HG03280 (cell line): ENCODE data around the gene FLOT2.
"Not testable (repeated sequence)": the region's sequence is repeated elsewhere in the genome, so short reads cannot be mapped to it uniquely, and the experiment has no call there.

Source experiments
- ATAC-seq: cut with Tn5 transposase; IDR thresholded peaks from one replicate; pipeline ENCODE4 v1.9.1; 2021; ENCODE audit warnings: mild to moderate bottlenecking, moderate library complexity; ENCODE audit not compliant: unreplicated experiment

FLOT2 gene, protein sequence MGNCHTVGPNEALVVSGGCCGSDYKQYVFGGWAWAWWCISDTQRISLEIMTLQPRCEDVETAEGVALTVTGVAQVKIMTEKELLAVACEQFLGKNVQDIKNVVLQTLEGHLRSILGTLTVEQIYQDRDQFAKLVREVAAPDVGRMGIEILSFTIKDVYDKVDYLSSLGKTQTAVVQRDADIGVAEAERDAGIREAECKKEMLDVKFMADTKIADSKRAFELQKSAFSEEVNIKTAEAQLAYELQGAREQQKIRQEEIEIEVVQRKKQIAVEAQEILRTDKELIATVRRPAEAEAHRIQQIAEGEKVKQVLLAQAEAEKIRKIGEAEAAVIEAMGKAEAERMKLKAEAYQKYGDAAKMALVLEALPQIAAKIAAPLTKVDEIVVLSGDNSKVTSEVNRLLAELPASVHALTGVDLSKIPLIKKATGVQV

DNA sequence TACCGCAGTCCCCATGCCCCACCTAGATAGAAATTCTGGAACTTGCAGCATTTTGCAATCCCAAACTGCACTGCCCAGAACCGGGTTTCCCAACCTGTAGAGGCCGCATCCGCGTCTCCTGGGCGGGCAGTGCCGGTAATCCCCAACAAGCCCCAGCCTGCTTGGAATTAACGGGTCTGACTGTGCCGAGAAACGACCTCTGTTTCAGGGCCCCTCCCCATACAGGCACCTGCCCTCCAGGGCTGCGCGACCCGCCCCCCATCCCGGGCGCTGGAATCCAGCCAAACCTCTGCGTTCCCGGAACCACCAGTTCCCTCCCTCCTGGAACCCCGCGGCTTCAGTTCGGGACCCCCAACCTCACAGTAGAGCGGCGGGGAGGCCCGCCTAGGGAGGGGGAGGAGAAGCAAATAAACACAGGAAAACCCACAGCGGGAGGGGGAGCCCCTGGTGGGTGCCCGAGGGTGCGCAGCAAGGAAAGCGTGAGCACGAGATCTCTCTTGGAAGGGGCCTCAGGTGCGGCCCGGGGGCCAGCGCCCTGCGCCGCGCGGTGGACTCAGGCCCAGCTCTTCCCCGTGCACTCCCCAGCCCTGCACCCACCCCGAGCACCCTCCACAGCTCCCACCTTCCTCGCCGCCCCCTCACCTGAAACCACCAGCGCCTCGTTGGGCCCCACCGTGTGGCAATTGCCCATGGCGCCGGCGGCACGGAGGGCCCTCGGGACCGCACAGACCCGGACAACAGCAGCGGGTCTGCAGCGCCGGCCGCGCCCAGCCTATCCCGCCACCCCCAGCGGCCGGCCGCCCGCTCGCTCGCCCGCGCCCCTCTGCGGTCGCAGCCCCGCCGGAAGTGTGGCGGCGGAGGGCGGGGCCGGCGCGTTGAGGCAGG, at the start of gene FLOT2:
Gene FLOT2 (minus strand): TSS at position 850 of the 885 bp plus-strand sequence. CDS start 159 bp downstream, at position 691.
- no peak for ATAC-seq

GRCh38 chr17:28946239-28946638, 48.7 kb upstream of the FLOT2 start:
- no peak for ATAC-seq

DNA sequence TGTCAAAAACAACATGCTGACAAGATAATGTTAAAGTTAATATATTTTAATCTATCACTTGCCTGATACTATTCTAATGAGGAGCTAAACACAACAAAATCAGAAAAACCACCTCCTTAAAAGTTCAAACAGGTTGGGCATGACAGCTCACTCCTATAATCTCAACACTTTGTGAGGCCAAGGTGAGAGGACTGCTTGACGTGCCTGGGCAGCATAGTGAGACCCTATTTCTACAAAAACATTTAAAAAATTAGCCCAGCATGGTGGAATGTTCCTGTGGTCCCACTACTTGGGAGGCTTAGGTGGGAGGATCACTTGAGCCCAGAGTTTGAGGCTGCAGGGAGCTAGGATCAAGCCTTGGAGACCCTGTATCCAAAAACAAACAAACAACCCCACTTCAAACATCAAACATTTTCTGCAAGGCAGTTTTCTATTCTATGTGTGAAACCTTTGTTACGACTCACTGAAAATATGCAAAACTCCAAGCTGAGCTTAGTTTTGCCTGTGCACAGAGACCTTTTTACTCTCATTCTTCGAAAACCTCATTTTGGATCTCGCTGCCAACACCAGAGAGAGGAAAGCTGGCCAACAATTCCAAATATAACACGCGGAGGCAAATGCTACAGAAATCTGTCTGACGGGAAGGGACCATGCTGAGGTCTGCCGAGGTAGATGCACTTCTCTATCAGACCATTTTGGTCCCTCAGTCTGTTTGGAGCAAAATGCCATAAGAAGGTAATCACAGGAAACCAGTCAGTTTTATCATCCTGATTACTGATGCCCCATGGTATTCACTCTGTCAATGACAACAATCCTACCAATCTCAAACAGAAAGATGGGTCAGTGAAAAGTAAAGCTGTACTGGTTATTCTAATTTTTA, 47.6 kb upstream of the FLOT2 start:
- ATAC-seq: no peak

DNA sequence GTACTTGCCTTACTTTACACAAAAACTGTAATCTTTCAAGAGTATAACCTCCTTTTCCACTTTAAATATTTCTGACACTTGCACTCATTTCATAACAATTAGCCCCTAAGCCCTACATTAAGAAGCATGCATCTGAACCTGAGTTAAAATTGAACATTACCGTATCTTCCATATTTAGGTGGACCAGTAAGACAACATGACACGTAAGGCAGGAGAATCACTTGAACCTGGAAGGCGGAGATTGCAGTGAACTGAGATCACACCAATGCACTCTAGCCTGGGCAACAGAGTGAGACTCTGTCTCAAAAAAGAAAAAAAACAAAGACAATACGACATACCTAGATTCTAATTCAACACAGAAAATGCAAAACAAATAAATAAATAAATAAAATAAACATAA, 46.8 kb upstream of the FLOT2 start:
- no peak for ATAC-seq

GRCh38 chr17:28942925-28943324, 45.4 kb upstream of the FLOT2 start:
- ATAC-seq: no peak

GRCh38 chr17:28941251-28941650, 43.7 kb upstream of the FLOT2 start:
- no peak for ATAC-seq

- no peak for ATAC-seq
Measured at GRCh38 chr17:28940675-28941074, 43.1 kb upstream of the FLOT2 start.

- no peak for ATAC-seq
Measured at GRCh38 chr17:28940142-28940541, 42.6 kb upstream of the FLOT2 start.

DNA sequence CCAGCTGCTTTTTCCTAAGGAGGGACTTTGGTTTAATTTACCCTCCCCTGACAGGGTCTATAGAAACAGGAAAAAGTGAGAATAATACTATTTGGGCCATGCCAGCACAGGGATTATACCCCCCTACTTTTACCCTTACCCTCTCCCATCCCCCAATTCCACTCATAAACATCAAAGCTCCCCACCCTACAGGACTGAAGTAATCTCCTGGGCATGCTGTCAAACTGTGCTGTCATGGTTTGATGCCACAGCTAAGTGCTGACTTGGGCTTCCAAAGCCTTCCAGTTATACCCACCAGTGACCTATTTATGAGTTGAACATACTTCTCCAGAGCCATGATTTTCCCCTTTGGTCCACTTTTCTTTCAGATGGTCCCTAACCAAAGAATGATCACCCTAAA, 41.0 kb upstream of the FLOT2 start:
- no peak for ATAC-seq

DNA sequence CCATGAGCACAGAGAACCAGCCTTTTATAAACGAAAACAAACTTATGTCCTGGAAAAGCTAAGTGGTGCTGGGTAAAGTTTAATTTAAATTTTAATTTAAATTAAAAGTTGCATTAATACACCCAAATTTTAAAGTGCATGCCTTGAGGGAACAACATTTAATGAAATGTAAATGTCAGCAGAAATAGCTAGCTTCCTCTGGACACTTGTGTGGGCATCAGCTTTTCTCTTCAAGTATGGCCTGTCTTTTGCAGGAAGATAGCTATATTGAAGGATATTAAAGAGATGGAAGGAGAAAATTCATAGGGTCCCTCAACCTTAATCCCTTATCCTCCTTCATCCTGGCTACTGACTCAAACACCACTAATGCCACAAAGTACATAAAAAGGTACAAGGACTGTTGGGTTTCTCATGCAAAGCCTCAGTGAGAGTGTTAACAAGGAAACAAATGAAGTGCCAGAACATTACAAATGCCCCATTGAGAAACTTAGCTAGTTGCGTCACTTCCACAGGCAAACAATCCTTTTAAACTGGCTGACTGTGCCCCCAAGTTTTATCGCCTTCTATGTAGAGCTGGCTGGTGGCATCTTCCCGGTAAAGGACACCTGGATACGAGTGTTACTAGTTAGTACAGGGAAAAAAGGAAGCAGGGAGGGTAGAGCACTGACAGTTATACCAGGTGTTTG, 39.7 kb upstream of the FLOT2 start:
- no peak for ATAC-seq

GRCh38 chr17:28935744-28936460, 38.4 kb upstream of the FLOT2 start:
- ATAC-seq: no peak

GRCh38 chr17:28934508-28934907, 37.0 kb upstream of the FLOT2 start:
- ATAC-seq: not testable (repeated sequence)

DNA sequence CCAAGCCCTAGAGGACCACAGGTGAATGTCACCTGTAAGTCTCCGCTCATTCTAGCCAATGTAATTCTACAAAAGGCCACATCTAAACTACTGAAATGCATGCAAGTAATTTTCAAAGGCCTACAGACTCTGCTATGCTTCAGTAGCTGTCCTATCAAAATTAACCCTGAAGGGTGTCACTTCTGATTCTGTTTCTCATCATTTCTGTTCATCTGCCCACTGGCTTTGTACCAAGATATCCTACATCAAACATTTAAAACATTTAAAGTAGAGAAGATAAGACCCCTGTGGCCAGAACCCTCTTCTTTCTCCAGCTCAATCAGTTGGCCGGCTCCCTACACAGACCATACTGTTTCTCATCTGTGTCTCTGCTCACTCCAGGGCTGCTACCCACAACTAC, 32.3 kb upstream of the FLOT2 start:
- ATAC-seq: no peak

DNA sequence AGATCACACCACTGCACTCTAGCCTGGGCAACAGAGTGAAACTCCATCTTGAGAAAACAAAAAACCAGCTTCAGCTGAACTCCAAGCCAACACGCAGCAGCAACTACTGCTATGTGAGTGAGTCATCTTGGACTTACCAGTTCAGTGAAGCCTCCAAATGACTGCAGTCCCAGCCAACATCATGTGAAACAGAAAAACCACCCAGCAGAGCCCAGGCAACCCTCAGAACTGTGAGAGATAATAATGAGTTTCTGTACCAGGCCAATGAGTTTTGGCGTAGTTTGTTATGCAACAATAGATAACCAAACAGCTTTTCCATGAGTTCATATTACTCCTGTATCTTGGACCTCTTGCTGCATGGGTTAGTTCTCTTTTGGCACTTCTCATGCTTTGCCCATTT, 30.5 kb upstream of the FLOT2 start:
- ATAC-seq: no peak

DNA sequence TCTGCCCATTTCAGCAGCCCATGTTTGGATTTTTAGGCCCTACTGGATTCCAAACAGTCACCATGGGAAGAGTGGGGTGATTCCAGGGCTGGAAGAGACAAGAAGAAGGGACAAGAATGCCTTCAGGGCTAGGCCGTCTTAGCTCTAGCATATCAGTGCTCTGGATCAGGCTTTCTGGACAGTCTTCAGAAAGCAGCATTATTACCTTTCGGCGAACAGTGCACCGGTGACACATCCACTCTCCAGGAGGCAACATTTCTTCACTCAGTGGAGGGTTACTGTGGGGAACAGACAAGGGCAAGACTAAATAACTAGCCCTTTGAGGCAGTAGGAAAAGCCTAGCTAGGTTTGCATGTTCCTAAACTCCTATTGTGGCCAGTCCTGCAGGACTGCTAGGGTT, 29.3 kb upstream of the FLOT2 start:
- no peak for ATAC-seq

DNA sequence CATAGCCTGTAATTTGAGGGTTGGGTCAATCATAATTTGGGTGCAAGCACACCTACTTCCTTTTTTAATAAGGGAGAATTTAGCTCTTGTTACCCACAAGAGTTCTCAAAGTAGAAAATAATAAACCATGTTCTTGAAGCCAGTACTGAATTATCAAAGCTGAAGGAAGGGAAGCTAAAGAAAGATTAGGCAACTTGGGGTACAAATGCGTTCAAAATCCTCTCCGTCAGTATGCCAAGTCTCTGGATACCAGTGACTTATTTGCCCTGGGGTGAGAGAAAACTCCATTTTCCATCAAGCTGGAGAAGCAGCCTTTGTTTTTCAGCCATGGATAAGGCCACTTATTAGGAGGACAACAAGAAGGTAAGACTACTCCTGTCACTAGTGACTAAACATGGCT, 28.8 kb upstream of the FLOT2 start:
- ATAC-seq: no peak

DNA sequence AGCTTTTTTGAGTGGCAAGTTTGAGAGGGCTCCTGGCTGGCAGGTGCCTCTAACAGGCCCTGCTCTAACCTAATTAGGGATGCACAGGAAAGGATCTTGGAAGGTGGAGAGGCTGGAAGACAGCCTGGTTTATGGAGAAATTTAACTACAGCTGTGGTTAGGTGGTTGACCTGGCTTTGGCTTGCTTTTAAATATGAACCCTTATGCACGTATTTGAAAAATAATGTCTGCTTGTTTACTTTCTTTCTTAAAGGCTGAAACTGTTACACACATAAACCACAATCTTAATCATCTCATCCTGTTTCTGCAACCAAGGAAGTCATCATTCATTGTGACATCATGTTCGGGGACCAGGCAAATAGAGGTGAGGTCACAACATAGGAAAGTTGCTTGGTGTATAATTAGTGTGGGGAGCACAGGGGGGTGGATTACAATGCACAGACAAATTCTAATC, 28.4 kb upstream of the FLOT2 start:
- ATAC-seq: no peak

DNA sequence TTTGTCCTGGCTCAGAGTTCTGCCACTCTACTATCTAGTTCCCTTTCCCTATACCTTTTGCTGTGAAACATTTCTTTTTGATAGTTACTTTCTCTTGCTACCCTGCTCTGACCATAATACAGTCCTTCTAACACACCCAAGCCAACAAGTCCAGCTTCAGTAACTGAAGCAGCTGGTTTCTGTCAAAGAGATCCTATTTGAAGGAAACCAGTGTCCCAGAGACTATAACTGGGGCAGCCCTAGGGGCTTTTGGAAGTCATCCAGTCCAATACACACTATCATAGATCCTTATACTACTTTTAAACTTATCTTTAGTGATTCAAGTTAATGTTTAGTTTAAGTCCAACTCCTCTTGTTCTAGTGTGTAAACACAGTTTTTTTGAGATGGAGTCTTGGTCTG, 22.7 kb upstream of the FLOT2 start:
- no peak for ATAC-seq

- no peak for ATAC-seq
Measured at GRCh38 chr17:28918295-28918694, 20.8 kb upstream of the FLOT2 start.

- ATAC-seq: no peak
Measured at GRCh38 chr17:28917465-28917864, 19.9 kb upstream of the FLOT2 start.
